Central memory CD4-positive, alpha-beta T cell (primary cell): ENCODE measurements around the gene OCA2.
"Not testable (repeated sequence)": the region's sequence is repeated elsewhere in the genome, so short reads cannot be mapped to it uniquely, and the experiment has no call there.

Experiments used
- DNase-seq: peaks from one replicate; pipeline ENCODE4 v3.0.0; 2022

The OCA2 gene

DNA sequence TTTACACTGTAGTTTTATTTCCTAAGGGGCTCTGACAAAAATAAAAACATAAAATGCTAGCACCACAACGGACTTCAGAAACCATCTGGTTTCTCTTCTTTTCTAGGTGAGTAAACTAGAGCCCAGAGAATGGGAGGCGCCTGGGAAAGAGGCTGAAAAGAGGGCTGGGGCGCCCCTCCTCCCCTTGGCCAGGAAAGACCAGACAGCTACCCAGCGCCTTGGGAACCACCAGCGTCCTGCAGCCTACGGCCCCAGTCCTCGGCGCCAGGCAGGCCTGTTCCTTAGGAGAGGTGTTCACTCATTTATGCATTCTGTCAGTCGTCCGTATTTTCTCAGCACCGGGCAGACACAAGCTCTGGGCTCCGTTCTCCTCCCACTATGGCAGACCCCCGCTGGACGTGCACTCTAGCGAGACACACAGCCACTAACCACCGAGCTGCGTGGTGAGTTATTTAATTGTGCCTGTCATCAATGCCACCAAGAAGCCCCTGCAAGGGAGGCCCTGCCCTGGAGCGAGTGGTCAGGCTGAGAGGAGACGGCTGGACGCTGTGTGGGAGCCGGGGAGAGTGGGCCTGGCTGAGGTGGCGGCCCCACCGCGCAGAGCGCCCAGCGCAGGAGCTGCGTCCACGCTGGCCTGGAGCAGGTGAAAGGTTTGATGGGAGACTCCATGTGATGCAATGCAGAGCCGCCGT lies 294.4 kb downstream of the OCA2 start:
- no peak for DNase-seq

DNA sequence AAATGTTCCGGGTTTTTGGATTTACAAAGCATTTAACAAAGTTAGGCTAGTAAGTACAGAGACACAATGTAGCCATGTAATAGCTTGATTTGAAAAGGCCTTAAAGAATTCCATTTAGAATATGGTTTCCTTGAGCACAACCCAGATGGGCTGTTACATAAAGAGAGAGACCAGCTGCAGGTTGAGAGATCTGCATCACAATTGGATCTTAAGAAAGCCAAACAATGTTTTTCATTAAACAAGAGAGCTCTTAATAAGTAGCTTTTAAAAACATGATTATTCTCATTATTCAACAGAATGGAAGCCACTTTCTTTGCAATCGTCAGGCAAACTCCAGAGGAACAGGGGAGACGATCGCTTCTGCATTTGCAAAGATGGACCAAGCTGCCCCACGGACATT lies 300.3 kb downstream of the OCA2 start:
- DNase-seq: no peak

DNA sequence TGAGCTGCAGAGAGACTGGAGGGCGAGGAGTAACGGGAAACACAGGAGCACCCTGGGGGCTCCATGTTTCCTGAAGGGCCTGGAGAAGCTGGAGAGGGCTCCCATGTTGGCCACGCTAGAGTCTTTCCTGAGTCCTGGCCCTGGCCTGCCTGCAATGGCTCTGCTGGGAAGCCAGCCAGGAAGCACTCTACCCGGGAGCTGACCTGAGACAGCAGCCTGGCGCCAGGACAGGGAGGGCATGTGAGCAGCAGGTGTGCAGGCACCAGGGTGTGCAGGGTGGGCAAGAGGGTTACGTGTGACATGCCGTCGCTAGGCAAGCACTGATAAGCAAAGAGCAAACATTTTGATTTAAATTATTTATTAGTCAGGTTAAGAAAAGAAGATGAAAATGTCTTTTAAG lies 301.4 kb downstream of the OCA2 start:
- no peak for DNase-seq

DNA sequence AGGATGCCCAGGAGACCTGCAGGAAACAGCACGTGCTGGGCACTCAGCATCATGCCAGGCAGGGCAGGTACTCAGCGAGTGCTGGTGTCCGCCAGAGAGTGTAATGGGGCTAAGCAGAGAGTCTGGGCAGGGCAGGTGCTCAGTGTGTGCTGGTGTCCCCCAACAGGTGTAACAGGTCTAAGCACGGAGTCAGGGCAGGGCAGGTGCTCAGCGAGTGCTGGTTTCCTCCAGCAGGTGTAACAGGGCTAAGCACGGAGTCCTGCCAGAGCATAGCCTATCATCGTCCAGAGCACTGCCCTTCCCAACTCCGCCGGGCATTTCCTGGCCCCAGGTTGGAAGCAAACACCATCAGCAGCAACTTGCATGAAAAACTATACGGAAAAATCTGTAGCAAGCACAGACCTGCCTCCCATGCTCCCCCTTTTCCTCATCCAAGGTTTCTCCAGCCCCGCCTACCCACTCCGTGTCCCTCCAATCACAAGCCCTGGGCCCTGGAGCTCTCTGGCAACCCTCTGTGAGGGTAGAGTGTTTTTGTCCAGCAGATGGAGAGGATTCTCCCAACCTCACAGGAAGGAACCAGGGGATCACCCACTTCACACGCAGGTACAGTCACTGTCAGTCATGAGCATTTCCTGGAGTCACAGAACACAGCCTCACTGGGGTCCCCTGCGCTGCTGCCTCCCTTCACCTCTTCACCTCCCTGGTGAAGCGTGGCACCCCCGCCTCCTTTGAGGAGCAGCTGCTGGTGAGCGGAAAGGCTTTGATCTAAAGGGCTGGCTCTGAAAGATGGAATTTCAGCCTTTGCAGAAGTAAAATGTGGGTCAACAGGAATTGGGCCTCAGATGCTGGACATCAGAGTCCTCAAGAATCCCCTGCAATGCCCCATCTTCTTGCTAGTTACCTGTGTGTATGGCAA lies 302.5 kb downstream of the OCA2 start:
- no peak for DNase-seq

DNA sequence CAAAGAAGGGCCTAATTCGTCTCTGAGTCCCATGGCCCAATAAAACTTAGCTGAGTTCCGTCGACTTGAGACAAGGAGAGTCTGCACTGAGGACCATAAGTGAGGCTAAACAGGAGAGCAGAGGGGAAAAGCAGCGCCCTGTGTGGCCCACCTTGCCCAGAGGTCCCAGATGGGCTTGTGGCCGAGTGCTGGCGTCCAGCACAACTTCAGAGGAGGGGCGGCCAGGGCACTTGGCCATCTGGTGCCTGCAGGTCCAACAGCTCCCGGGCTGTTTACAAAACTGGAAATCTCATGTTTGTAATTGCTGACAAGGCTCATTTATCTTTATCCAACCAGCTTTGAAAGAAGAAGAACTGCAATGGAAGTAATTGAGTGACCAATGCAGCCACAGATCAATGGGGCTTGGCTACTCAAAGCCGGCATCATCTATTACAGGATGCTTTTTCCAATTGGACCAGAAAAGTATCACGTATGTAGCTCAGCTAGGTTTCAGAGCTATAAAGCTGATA lies 306.3 kb downstream of the OCA2 start:
- DNase-seq: no peak

DNA sequence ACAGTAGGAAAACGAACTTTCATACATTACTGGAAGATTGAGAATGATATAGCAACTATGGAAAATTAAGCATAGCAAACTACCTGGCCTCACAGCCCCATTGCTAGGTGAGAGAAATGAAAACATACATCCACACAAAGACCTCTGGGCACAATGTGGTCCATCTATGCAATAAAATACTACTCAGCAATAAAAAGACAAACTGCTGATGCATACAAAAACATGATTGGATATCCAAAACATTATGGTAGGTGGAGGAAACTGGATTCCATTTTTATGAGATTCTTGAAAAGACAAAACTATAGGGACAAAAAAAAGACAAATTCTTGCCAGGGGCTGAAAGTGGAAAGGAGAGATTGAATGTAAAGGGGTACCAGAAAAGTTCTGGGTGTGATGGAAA lies 308.8 kb downstream of the OCA2 start:
- DNase-seq: no peak

DNA sequence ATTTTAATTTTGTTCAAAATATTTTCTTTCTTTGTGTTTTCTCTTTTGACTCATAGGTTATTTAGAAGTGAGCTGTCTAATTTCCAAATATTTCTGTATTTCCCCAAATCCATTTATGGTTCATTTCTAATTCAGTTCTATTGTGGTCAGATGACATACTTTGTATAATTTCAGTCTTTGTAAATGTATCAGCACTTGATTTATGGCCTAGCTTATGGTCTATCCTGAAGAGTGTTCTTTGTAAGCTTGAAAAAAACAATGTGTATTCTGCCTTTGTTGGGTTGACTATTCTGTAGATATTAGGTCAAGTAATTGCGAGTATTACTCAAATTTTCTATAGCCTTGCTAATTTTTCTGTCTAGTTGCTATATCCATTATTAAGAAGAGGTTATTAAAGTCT lies 311.2 kb downstream of the OCA2 start:
- DNase-seq: no peak

DNA sequence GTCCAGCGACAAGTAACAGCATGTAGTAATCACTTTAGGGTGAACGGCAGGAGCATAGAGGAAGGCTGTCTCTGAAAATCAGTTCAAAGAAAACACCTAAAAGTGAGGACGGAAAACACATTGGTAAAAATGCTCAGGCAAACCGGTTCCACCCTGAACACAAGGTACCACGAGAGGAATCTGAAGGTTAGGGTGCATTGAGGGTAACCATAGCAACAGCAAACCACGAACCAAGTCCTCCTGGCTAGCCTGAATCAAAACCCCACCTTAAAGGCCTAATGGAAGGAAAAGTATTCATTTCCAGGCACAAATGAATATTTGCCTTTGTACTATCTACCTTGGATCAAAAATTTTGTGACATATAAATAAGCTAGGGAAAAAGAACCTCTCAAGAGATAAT lies 315.0 kb downstream of the OCA2 start:
- DNase-seq: no peak

DNA sequence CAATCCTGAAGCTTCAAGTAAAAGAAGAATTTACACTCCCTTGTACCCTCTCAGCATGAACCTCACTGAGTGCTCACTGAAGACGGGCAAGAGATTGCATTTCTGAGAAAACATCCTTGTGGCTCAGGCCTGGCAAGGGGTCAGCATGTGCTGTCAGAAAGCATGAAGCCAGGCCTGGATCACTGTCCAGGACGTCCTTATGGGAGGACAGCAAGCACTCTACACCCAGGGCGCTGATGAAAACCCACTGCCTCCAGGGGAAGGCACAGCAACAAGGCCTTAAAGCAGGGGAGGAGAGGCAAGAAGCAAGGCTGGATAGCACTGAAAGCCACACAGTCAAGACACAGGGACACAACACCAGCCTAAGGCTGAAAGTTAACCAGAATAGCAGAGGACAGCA lies 315.4 kb downstream of the OCA2 start:
- DNase-seq: no peak

DNA sequence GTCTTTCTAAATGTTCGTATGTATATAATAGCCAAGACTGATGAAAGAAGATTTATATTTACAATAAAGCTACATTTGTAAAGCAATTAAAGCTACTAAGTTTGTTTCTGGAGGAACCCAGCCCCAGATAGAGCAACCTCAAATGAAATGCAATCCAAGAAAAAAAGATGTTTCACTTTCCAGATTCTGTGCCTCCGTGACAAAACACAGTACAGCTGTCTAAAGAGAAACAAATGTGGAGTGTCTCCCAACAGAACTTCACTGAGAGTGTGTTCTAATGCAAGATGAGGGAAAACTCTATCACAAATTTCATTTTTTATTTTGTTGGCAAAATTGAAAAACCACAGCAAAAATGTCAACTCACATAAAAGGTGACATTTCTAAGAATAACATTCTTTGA lies 317.0 kb downstream of the OCA2 start:
- no peak for DNase-seq

DNA sequence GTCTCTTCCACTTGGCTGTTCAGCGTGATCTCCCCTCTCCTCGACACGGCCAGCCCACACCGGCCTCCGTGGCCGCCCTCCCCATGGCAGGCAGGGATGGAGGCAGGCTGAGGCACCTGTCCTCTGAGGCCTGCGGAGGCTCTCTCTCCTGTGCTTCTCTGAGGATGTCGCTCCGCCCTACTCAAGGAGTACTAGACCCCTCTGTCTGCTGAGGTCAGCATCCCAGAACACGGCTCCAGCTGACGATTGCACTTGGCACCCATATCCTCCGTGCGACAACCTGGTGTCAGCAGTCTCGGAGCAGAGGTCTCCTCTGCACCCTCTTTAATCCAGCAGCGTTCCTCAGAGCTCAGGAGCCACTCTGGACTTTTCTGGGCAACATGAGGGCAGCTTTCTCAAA lies 322.6 kb downstream of the OCA2 start:
- DNase-seq: no peak

DNA sequence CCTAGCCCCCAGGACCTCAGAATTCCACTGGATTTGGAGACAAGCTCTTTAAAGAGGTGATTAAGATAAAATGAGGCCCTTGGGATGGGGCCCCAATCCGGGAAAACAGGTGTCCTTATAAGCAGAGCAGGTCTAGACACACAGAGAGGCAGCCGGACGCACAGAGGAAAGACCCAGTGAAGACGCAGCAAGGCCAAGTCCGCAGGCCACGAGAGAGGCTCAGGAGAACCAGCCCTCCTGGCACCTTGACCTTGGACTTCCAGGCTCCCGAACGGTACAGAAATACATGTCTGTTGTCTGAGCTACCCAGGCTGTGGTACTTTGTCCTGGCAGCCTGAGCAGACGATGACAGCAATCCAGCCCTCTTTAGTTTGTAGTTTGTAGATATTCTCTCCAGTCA lies 324.5 kb downstream of the OCA2 start:
- no peak for DNase-seq

DNA sequence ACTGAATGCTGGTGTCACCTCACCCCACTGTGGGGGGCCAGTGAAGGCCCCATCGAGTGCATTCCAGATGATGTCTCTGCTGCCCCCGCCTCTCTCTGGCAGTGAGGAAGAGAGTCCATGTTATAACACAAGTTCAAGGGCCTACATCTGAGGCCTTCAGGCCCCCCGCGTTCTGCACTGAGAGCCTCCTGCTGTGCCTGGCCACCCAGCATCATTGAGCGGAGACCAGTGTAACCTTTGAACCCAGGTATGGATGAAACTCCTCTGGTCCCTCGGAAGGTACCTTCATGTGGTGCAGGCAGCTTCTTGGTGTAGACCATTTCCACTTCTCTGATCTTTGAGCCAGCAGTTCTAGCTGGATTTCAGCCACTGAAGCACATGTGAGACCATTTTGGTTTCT lies 324.9 kb downstream of the OCA2 start:
- DNase-seq: no peak

DNA sequence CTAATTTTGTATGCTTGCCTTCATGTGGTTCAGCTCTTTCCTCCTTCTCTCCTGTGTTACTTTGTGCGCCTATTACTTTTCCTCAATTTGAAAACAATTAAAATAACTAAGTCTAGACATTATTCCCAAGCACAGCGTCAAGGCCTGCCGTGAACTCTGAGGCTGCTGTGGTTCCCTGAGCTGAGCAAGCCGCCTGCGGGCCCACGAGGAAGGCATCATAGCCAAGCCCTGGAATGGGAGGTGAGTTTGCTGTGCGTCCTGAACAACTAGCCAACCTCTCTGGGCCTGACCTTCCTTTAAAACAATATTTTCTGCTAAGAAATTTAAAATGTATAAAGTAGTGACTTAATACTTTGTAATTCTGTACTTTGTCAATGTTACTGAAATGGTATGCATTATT lies 327.2 kb downstream of the OCA2 start:
- no peak for DNase-seq

DNA sequence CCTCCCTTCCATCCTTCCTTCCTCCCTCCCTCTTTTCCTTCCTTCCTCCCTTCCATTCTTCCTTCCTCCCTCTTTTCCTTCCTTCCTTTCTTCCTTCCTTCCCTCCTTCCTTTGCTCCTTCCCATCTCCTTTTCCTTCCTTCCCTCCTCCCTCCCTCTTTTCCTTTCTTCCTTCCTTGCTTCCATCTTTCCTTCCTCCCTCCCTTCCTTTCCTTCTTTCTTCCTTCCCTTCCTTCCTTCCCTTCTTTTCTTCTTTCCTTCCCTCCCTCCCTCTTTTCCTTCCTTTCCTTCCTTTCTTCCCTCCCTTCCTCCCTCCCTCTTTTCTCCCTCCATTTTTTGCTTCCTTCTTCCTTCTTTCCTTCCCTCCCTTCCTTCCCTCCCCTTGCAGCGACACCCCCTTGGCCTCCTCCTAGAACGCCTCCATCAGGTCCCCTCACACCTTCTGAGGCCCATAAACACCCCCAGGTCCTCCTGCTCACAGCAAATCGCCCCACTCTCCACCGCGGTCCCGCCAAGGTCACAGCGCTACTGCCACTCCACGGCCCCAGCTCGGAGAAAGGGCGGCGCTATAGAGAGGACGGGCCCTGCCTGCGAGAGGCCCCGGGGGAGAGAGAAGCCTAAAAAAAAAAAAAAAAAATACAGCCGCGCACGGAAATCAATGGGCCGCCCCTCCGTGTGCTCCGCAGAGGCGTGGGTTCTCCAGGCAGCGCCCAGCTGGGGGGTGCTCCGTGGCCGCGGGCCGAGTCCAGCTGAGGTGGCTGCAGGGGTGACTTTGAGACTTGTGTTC lies 328.2 kb downstream of the OCA2 start:
- DNase-seq: no peak

DNA sequence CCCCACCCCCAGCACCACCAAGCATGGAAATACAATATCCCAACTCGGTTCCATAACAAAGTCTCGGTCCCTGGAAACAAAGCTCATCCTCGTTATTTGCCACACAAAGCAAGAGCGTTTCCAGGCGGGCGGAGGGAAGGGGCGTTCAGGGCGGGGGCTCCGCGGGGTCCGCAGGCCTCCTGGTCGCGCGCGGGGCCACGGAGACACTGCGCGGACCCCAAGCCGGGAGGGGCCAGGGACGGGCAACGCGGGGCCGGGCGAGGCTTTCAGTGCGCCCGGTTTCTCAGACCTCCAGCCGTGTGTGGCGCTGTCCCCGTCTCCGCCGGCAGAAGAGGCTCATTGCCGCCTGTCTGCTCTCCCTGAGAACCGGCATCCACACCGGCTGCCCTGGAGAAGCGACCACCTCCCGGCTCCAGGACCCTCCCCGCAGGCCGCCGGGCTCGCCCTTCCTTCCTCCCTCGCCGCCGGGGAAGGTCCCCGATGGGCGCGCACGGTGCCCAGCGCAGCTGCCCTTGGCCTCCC lies 329.0 kb downstream of the OCA2 start:
- DNase-seq: no peak

DNA sequence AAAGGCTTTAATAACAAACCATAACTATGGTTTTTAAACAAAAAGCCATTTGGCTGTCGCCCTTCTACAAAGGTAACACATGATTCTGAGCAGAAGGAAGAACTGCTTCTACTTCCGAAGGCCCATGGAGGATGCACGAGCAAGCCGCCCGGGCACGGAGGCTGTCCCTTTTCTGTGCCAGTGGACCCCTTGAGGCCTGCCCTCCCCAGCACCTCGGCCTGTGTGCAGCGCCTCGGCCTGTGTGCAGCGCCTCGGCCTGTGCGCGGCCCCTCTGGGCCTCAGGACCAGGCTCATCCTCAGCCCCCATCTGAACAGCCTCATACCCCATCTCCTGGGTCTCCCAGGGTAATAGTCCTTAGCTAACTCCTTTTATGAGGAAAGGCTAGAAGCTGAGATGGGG lies 329.5 kb downstream of the OCA2 start:
- DNase-seq: no peak

DNA sequence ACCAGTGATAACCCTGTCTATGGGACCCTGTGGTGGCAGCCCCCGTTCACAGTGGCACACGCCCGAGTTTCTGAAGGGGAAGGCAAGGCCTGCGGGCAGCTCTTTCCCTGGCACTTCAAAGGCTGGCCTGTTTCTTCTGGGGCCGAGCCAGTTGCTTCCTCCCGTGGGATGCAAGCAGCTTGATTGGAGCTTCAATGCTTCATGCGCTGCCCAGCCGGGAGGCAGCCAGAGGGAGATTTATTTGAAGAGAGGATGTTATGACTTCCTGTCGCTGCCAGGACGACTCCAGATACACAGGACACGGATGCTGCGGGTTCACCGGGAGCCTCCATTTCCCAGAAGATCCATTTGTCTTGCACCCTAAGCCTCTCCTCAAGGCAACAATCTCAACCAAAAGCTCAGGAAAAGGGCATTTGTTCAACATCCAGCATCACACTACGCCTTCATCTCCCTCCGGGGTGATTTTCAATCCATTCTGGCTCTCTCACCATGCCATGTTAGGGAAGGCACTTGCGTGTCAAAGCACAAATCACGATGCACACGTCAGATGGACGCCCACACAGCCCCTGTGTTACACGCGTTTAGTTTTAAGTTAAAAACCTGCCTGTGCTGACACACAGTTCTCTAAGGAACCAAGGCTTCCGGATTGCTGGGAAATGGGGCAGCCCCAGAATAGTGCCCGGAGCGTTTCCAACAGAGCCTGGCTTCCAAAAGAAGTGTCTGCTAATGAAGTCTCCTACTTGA lies 330.2 kb downstream of the OCA2 start:
- no peak for DNase-seq

DNA sequence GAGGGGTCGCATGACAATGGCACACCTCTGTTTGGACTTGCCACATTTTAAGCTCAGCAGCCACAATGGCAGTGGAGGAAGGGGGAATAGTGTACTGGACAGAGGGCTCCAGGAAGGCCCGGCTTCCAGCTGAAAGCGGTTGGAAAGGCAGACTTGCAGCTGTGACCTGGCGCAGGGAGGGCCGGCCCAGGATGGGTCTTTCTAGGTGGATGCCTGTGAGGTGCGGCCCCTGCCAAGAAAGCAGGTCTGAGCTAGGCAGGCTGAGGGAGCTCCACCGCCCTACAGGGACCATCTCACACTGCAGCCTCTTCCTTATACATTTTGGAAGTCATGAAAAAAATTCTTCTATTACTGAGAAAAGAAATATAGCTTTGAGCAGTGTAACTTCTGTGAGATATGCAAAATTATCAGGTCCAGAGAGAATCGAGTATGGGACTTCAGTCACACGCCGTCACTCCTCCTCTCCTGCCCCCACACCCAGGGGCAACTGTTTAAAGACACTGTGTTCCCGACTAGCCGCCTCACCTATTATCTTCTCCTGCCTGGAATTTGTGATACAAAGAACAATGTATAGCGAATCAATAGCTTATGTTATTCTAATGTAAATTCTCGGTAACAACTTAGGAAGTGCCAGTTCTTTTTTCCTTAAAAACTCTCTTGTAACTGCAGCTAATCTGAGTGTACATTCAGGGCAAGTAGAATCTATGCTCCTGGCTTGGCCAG lies 331.0 kb downstream of the OCA2 start:
- DNase-seq: no peak

DNA sequence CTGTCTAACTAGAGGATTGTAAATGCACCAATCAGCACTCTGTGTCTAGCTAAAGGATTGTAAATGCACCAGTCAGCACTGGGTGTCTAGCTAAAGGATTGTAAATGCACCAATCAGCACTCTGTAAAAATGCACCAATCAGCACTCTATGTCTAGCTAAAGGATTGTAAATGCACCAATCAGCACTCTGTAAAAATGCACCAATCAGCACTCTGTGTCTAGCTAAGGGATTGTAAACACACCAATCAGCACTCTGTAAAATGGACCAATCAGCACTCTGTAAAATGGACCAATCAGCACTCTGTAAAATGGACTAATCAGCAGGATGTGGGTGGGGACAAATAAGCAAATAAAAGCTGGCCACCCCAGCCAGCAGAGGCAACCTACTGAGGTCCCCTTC lies 331.7 kb downstream of the OCA2 start:
- DNase-seq: not testable (repeated sequence)

DNA sequence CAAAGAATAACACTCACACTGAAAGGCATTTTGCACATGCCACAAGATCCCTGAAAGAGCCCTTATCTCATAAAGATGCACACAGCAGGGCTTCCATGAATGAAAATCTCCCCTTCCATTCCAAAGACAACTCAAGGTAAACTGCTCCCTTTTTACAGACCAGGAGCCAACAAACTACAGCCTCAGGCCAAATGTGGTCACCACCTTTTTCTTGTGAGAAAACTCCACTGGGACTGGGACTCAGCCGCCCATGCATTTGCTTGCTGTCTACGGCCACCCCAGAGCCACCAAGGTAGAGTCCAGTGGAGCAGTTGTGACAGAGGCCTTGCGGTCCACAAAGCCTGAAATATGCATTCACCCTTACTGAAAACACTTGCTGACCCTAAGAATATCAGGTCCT lies 334.8 kb downstream of the OCA2 start:
- no peak for DNase-seq

DNA sequence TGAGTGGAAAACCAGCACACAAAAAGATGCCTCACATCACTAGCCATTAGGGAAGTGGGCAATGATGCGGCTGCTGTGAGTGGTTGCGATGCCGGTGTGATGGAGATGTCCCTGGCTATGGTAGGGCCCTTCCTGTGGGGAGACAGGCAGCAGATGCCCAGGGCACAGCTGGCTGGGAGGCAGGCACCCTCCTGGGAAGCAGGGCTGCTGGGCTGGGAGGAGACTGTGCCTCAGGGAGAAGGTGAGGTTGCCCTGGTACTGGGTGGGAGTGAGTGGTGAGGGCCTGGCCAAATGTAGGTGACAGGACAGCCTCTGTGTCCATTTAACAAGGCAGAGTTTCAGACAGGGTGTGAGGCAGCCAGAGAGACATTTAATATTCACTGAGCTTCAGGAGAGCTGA lies 335.6 kb downstream of the OCA2 start:
- no peak for DNase-seq
